ENCODE results near the gene SRGAP2B.
"Not testable (repeated sequence)": the region's sequence is repeated elsewhere in the genome, so short reads cannot be mapped to it uniquely, and the experiment has no call there.

DNA sequence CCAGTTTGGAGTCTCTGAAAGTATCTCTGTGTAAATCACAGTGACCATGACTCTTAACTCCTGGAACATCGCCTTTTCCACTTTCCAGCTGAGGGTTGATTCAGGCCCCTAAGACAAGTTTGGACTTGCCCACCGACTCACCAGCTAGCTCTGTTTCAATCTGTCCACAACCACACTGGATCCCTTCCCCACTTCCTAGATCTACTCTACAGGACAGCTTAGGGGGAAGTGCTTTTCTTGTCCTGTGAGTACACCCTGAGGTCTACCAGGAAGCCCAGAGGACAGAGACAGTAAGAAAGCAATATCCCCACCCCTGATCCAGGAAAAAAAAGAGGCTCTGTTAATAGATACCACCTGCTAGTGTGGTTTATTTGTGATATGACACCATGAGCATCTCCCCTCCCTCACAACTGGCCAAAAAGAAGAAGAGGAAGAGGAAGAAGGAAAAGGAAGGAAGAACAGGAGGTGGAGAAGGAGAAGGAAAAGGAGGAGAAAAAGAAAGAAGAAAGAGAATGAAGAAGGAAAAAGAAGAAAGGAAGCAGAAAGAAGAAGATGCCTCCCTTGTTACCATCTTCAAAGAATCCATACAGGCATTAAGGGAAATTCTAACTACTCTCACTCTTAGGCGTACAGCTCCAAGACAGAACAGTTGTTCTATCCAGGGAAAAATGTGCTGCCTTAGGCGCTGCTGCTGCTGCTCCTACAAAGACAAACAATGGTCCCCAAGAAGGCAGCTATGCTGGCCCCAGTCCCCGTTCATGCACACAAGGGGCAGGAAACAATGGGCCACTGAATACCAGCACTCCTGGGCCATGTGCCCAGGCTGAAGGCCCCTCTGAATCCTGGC is 96.8 kb downstream of the SRGAP2B start:
- TF ChIP-seq CTCF (IDR thresholded peaks at IDR 0.05); POLR2AphosphoS5 (IDR thresholded peaks at IDR 0.05); POLR2A (IDR thresholded peaks at IDR 0.05; ENCODE audit: low read depth): not testable (repeated sequence)

All from esophagus muscularis mucosa (tissue), 3 donors.